Erythroblast (primary cell): ENCODE data around the gene TNFRSF21.

Experiments
- GATA1 ChIP-seq: IDR thresholded peaks from 2 replicates; pipeline ENCODE4 v1.6.1; 2011; ENCODE audit warnings: low read depth, mild to moderate bottlenecking, control low read depth, low read length, moderate library complexity
- POLR2A ChIP-seq: IDR thresholded peaks from 2 replicates; pipeline ENCODE4 v1.6.1; 2011; ENCODE audit warnings: mild to moderate bottlenecking, low read length

GRCh38 chr6:47235964-47236760, 73.5 kb downstream of the TNFRSF21 start:
- TF ChIP-seq POLR2A (no peak), GATA1 (no peak)
